GM21825 (cell line): ENCODE data around the gene ZDHHC13.
"Not testable (repeated sequence)": the region's sequence is repeated elsewhere in the genome, so short reads cannot be mapped to it uniquely, and the experiment has no call there.

Experiments
- ATAC-seq: cut with Tn5 transposase; IDR thresholded peaks from one replicate; pipeline ENCODE4 v1.9.1; 2021; ENCODE audit warnings: mild to moderate bottlenecking, moderate library complexity; ENCODE audit not compliant: unreplicated experiment

Gene ZDHHC13

GRCh38 chr11:19099093-19099492 is 17.9 kb upstream of the ZDHHC13 start:
- ATAC-seq, result no peak

- ATAC-seq, result no peak
Measured at GRCh38 chr11:19100885-19101284, 16.1 kb upstream of the ZDHHC13 start.

- no peak for ATAC-seq
Measured at GRCh38 chr11:19101796-19102520, 15.0 kb upstream of the ZDHHC13 start.

GRCh38 chr11:19102521-19102900 is 14.5 kb upstream of the ZDHHC13 start:
- ATAC-seq, result no peak

GRCh38 chr11:19105011-19105410 is 12.0 kb upstream of the ZDHHC13 start:
- no peak for ATAC-seq

GRCh38 chr11:19107125-19107524 is 9.8 kb upstream of the ZDHHC13 start:
- ATAC-seq, result no peak

GRCh38 chr11:19110295-19110694 is 6.7 kb upstream of the ZDHHC13 start:
- no peak for ATAC-seq

GRCh38 chr11:19111809-19112208 is 5.2 kb upstream of the ZDHHC13 start:
- ATAC-seq, result no peak

GRCh38 chr11:19116276-19116970 is 545 bp upstream of the ZDHHC13 start:
- ATAC-seq, result no peak

- no peak for ATAC-seq
Measured at GRCh38 chr11:19117760-19118097, 761 bp downstream of the ZDHHC13 start.

- ATAC-seq, result no peak
Measured at GRCh38 chr11:19121646-19122045, 4.7 kb downstream of the ZDHHC13 start.

- no peak for ATAC-seq
Measured at GRCh38 chr11:19122960-19123615, 6.1 kb downstream of the ZDHHC13 start.

GRCh38 chr11:19126562-19127325 is 9.8 kb downstream of the ZDHHC13 start:
- not testable (repeated sequence) for ATAC-seq

GRCh38 chr11:19134004-19134403 is 17.0 kb downstream of the ZDHHC13 start:
- ATAC-seq, result no peak

GRCh38 chr11:19136884-19137283 is 19.9 kb downstream of the ZDHHC13 start:
- not testable (repeated sequence) for ATAC-seq

GRCh38 chr11:19145319-19145718 is 28.4 kb downstream of the ZDHHC13 start:
- ATAC-seq, result no peak

GRCh38 chr11:19156892-19157291 is 39.9 kb downstream of the ZDHHC13 start:
- ATAC-seq, result no peak

- no peak for ATAC-seq
Measured at GRCh38 chr11:19160847-19161246, 43.9 kb downstream of the ZDHHC13 start.

GRCh38 chr11:19161651-19162050 is 44.7 kb downstream of the ZDHHC13 start:
- no peak for ATAC-seq

GRCh38 chr11:19162951-19163505 is 46.1 kb downstream of the ZDHHC13 start:
- ATAC-seq, result no peak

- ATAC-seq, result no peak
Measured at GRCh38 chr11:19163617-19164016, 46.6 kb downstream of the ZDHHC13 start.
